RWPE1 (cell line): ENCODE measurements around the gene SPATC1L.

ENCODE experiments used
- CTCF ChIA-PET: fragments of 350-600 bp; sonication (Branson Sonifier 250); formaldehyde crosslinking; extraction: SDS; loops from one replicate; lab custom pipeline; 2021; lab: Yijun Ruan, JAX
- POLR2A ChIA-PET: fragments of 400-600 bp; formaldehyde crosslinking; extraction: SDS; loops from one replicate; lab custom pipeline; 2020; ENCODE audit warnings: antibody characterized with exemption; ENCODE audit not compliant: low non-redundant PET; lab: Yijun Ruan, JAX
- DNase-seq: peaks from one replicate; pipeline ENCODE4 v3.0.0; 2012; ENCODE audit warnings: low spot score
- H3K27ac ChIP-seq: fragments of 450-650 bp; 2 replicates; pipeline ENCODE4 v1.5.1; 2017
- TF ChIP-seq, protein P1 (sequence below): fragments of 450-650 bp; conservative IDR thresholded peaks from 2 replicates; pipeline ENCODE4 v1.5.1; 2017; ENCODE audit warnings: low read depth, mild to moderate bottlenecking

The SPATC1L gene

DNA sequence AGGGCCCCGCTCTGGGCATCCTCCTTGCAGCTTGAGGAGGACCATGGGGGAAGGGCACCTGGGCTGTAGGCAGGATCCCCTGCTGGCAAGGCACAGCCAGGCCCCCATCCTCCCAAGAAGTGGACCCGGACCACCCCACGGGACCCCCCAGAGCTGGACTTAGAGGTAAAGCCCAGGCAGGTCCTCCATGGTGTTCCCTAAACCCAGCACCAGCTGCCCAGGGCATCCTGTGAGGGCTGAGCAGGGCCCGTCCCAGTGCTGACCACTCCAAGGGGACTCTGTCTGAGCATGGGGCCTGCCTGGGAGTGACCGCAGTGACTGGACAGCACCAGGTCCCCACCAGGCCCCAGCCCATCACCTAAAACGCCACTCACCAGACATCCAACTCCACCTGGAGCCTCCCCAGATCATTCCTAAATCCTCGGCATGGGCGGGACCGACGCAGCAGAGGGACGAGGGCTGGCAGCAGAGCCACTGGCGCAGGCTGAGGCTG, 65.1 kb downstream of the SPATC1L start:
- ChIA-PET POLR2A (no interaction called here), CTCF (no interaction called here)
- DNase-seq = no peak
- H3K27ac ChIP-seq = no peak overlapping the region
- TF ChIP-seq, protein P1, sequence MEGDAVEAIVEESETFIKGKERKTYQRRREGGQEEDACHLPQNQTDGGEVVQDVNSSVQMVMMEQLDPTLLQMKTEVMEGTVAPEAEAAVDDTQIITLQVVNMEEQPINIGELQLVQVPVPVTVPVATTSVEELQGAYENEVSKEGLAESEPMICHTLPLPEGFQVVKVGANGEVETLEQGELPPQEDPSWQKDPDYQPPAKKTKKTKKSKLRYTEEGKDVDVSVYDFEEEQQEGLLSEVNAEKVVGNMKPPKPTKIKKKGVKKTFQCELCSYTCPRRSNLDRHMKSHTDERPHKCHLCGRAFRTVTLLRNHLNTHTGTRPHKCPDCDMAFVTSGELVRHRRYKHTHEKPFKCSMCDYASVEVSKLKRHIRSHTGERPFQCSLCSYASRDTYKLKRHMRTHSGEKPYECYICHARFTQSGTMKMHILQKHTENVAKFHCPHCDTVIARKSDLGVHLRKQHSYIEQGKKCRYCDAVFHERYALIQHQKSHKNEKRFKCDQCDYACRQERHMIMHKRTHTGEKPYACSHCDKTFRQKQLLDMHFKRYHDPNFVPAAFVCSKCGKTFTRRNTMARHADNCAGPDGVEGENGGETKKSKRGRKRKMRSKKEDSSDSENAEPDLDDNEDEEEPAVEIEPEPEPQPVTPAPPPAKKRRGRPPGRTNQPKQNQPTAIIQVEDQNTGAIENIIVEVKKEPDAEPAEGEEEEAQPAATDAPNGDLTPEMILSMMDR = no peak

DNA sequence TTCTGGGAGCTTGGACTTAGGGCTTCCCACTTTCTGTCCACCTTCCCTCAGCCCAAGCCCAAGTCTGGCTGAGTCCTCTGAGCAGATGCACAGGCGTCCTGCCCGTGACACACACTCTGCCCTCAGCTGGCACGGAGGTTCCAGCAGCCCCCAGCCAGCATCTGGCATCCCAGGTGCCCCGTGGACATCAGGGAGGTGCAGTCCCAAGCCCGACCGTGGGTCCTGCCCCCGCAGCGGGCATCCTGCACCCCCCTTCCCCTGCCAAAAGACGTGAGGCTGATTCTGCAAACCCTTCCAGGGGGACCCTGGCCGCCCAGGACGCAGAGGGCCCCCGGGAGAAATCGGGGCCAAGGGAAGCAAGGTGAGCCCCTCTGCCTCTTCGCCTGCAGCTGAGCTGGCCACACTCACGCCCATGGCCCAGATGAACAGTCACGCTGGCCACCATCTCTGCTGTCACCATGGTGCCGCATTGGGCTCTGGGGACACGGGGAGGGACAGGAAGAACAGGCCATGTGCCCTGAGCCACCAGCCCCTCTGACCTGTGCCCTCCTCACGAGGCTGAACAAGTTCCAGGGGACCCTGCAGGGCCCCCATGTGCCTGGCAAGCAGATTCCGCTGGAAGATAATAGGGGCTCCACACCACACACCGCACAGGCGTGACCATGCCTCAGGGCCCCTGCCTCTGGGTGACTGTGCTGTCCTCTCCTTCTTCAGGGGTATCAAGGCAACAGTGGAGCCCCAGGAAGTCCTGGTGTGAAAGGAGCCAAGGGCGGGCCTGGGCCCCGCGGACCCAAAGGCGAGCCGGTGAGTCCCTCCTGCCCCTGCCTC, 65.7 kb downstream of the SPATC1L start:
- no peak for DNase-seq
- CTCF ChIA-PET = no interaction called here
- H3K27ac ChIP-seq = no peak overlapping the region
- TF ChIP-seq, protein P1 = no peak
- POLR2A ChIA-PET = no interaction called here

DNA sequence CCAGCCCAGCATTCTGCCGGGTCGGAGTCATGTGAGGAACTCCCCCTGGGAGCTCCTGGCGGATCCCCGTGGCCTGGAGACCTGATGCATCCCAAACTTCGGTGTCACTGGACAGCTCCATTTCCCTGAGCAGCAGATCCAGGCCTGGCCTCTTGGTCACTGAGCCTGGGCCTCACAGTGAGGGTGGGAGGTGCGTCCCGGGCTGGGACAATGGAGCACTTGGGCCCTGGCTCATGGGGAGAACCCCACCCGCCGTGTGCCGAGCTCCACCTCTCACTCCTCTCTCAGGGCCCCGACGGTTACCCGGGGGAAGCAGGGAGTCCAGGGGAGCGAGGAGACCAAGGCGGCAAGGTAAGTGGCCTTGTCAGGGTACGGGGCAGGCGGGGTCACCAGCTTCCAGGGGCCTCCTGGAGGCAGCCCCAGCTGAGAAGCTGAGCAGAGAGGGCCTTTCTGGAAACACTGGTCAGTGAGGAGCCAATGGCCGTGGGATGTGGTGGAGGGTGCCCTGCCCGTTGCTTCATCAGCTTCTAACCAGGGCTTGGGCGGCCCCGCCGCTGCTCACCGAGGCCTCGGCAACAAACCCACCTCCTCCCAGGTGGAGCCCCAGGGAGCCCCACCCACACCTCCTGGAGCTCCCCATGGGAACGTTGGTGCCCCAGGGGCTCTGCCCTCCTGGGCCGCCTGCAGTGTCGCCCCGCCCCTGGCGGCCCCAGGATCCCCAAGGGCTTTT, 66.5 kb downstream of the SPATC1L start:
- H3K27ac ChIP-seq = peak overlapping the region; percentile 38; the same call in 1 of the 2 replicates
- CTCF ChIA-PET = interaction anchor here (0.6 to 1.5 kb wide), 3 partner anchors 26 to 144 kb away, joined by 4 to 5 read pairs (median 4); no protein-coding TSS in a partner anchor

DNA sequence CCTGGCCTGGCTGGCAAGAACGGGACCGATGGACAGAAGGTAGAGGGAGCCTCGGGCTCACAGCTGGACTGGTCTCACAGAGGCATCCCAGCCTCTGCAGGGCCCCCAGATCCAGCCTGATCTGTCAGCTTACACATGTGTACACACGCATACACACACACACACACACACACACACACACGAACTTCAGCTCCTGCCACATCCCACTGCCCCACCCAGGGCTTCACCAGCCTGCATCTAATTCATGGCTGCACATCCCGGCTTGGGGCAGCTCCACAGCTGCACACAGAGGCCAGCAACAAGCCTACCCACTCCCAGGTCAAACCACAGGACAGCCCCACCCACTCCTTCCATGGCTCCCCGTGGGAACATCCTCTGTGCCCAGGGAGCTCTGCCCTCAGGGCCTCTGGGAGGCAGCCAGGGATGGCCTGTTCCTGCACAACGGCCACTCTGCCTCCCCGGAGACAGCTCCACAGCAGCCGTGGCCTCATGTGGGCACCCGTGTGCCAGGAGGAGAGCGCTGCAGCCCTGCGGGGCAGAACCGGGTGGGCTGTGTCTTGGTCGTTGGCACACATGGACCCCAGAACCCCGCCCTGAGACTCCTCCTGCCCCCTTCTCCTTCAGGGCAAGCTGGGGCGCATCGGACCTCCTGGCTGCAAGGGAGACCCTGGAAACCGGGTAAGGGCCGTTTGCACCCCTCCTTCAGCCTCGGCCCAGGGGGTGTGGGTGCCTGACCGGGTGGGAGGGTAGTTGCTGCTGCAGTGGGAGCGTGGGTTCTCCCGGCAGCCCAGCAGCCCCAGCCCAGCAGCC, 67.3 kb downstream of the SPATC1L start:
- peak overlapping the region; percentile 38; the same call in 1 of the 2 replicates for H3K27ac ChIP-seq
- ChIA-PET POLR2A (no interaction called here), CTCF (interaction anchor here (1.2 to 1.5 kb wide), 2 partner anchors 27 to 144 kb away, joined by 4 to 5 read pairs; no protein-coding TSS in a partner anchor)
- peak; percentile 35 for DNase-seq
- TF ChIP-seq, protein P1 = no peak

More for the DNA sequence above, 66.5 kb downstream of the SPATC1L start:
- POLR2A ChIA-PET = no interaction called here
- DNase-seq = no peak
- TF ChIP-seq, protein P1 = no peak

DNA sequence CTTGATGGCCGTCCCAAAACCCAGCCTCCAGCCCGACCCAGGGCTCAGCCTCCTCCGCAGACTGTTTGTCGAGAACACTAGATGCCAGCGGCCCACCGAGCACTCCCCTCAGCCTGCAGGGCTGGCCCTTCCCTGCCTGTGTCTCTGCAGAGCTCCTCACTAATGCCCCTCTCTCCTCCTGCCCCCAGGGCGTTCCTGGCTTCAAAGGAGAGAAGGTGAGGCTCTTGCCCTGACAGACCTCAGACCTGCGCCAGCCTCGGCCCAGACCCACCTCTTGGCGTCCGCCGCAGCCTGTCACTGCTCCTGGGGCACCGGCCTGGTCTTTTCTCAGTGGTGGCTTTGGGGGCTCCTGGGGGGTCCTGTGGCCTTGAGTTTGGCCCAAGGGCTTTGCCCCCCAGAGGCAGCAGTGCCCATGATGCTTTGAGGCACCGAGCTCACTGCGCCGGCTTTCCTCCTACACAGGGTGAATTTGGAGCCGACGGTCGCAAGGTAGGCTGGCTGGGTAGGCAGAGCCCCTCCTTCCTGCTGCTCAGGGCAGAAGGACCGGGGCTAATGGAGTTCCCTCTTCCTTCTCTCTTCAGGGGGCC, 68.0 kb downstream of the SPATC1L start:
- TF ChIP-seq, protein P1 = no peak
- DNase-seq = no peak
- POLR2A ChIA-PET = no interaction called here
- H3K27ac ChIP-seq = peak overlapping the region; percentile 38; the same call in 1 of the 2 replicates
- CTCF ChIA-PET = interaction anchor here (1.5 kb wide), 1 partner anchor 27 kb away, joined by 5 read pairs; no protein-coding TSS in a partner anchor
